Measurements from ENCODE around the gene EVI5L. TPM values are rescaled to one million over a fixed set of nuclear protein-coding genes. Genes with fewer than 3 reads are reported as not detected.
A peak's percentile ranks its signal among the peaks of the same experiment; 100 is the strongest.
"Not testable (repeated sequence)": the region's sequence is repeated elsewhere in the genome, so short reads cannot be mapped to it uniquely, and the experiment has no call there.

The EVI5L gene
- total RNA-seq, 2 donors from 2014 or later: 4.6 to 7.8 TPM

- H3K27ac Mint-ChIP-seq: no peak overlapping the region
- peaks cover 7 to 10% of the 10 kb centered on the region in 2 donors for H3K36me3 Mint-ChIP-seq
- ATAC-seq (no peak), DNase-seq (ENCODE audit: low spot score in 2 of 2) (no peak)
- peaks cover 7 to 9% of the 10 kb centered on the region in 2 donors for H3K9me3 Mint-ChIP-seq
Observed at GRCh38 chr19:7806234-7806633, 23.8 kb upstream of the EVI5L start.

- peaks cover 10 to 15% of the 10 kb centered on the region in 2 donors for H3K9me3 Mint-ChIP-seq
- no peak overlapping the region for H3K27ac Mint-ChIP-seq
- DNase-seq (ENCODE audit: low spot score in 2 of 2) (no peak), ATAC-seq (no peak)
- H3K36me3 Mint-ChIP-seq: peaks cover 13 to 16% of the 10 kb centered on the region in 2 donors
Observed at GRCh38 chr19:7806876-7807275, 23.1 kb upstream of the EVI5L start.

- no peak for ATAC-seq
- Mint-ChIP-seq H3K36me3 (peaks cover 18 to 20% of the 10 kb centered on the region in 2 donors), H3K9me3 (peaks cover 10 to 20% of the 10 kb centered on the region in 2 donors), H3K27ac (peak overlapping the region in 1 of 2 donors; percentile 57)
- DNase-seq (ENCODE audit: low spot score in 2 of 2): no peak
Observed at GRCh38 chr19:7808108-7808507, 21.9 kb upstream of the EVI5L start.

- Mint-ChIP-seq H3K9me3 (peaks cover 14 to 33% of the 10 kb centered on the region in 2 donors), H3K36me3 (peaks cover 18 to 39% of the 10 kb centered on the region in 2 donors), H3K27ac (no peak overlapping the region)
- ATAC-seq (no peak), DNase-seq (ENCODE audit: low spot score in 2 of 2) (no peak)
Observed at GRCh38 chr19:7811989-7812388, 18.0 kb upstream of the EVI5L start.

GRCh38 chr19:7815325-7815724 lies 14.7 kb upstream of the EVI5L start:
- ATAC-seq: peak in 1 of 2 donors; percentile 57
- H3K9me3 Mint-ChIP-seq: peaks cover 14 to 33% of the 10 kb centered on the region in 2 donors
- H3K36me3 Mint-ChIP-seq: peaks cover 24 to 49% of the 10 kb centered on the region in 2 donors
- no peak overlapping the region for H3K27ac Mint-ChIP-seq
- DNase-seq (ENCODE audit: low spot score in 2 of 2): no peak

- ATAC-seq; DNase-seq (ENCODE audit: low spot score in 2 of 2); H3K27ac Mint-ChIP-seq: not testable (repeated sequence)
- peaks cover 19 to 42% of the 10 kb centered on the region in 2 donors for H3K36me3 Mint-ChIP-seq
- H3K9me3 Mint-ChIP-seq: peaks cover 9 to 26% of the 10 kb centered on the region in 2 donors
Observed at GRCh38 chr19:7816040-7816439, 14.0 kb upstream of the EVI5L start.

GRCh38 chr19:7817801-7818200 lies 12.2 kb upstream of the EVI5L start:
- Mint-ChIP-seq H3K9me3 (peaks cover 4 to 13% of the 10 kb centered on the region in 2 donors), H3K27ac (no peak overlapping the region), H3K36me3 (peaks cover 6 to 30% of the 10 kb centered on the region in 2 donors)
- ATAC-seq: no peak
- no peak for DNase-seq (ENCODE audit: low spot score in 2 of 2)

GRCh38 chr19:7818806-7819205 lies 11.2 kb upstream of the EVI5L start:
- peaks cover 6 to 30% of the 10 kb centered on the region in 2 donors for H3K36me3 Mint-ChIP-seq
- no peak for DNase-seq (ENCODE audit: low spot score in 2 of 2)
- H3K27ac Mint-ChIP-seq: no peak overlapping the region
- ATAC-seq: no peak
- H3K9me3 Mint-ChIP-seq: peaks cover 4 to 13% of the 10 kb centered on the region in 2 donors

GRCh38 chr19:7819337-7819736 lies 10.7 kb upstream of the EVI5L start:
- peaks cover 6 to 30% of the 10 kb centered on the region in 2 donors for H3K36me3 Mint-ChIP-seq
- H3K9me3 Mint-ChIP-seq: peaks cover 4 to 13% of the 10 kb centered on the region in 2 donors
- ATAC-seq: peak in 1 of 2 donors; percentile 56
- no peak for DNase-seq (ENCODE audit: low spot score in 2 of 2)
- no peak overlapping the region for H3K27ac Mint-ChIP-seq

- ATAC-seq (no peak), DNase-seq (ENCODE audit: low spot score in 2 of 2) (no peak)
- Mint-ChIP-seq H3K27ac (no peak overlapping the region), H3K36me3 (peaks cover 6 to 25% of the 10 kb centered on the region in 2 donors), H3K9me3 (peaks cover 4 to 13% of the 10 kb centered on the region in 2 donors)
Observed at GRCh38 chr19:7820588-7820987, 9.4 kb upstream of the EVI5L start.

GRCh38 chr19:7822910-7823515 lies 7.0 kb upstream of the EVI5L start:
- Mint-ChIP-seq H3K27ac (no peak overlapping the region), H3K36me3 (peaks cover 6 to 11% of the 10 kb centered on the region in 2 donors), H3K9me3 (no peaks in the 10 kb centered on the region)
- ATAC-seq (no peak), DNase-seq (ENCODE audit: low spot score in 2 of 2) (no peak)

GRCh38 chr19:7823686-7824301 lies 6.2 kb upstream of the EVI5L start:
- H3K27ac Mint-ChIP-seq: no peak overlapping the region

GRCh38 chr19:7829166-7829520 lies 875 bp upstream of the EVI5L start:
- Mint-ChIP-seq H3K36me3 (no peaks in the 10 kb centered on the region), H3K9me3 (no peaks in the 10 kb centered on the region), H3K27ac (peak overlapping the region; percentile 81 to 90)
- DNase-seq (ENCODE audit: low spot score in 2 of 2): no peak
- no peak for ATAC-seq

More at GRCh38 chr19:7823686-7824301, 6.2 kb upstream of the EVI5L start:
- Mint-ChIP-seq H3K9me3 (no peaks in the 10 kb centered on the region), H3K36me3 (peaks cover 5% of the 10 kb centered on the region in 2 donors)
- DNase-seq (ENCODE audit: low spot score in 2 of 2) (no peak), ATAC-seq (no peak)

- Mint-ChIP-seq H3K27ac (no peak overlapping the region), H3K9me3 (no peaks in the 10 kb centered on the region), H3K36me3 (no peaks in the 10 kb centered on the region)
- DNase-seq (ENCODE audit: low spot score in 2 of 2): no peak
- no peak for ATAC-seq
Observed at GRCh38 chr19:7830272-7830771, 304 bp downstream of the EVI5L start.

- no peak for ATAC-seq
- no peak for DNase-seq (ENCODE audit: low spot score in 2 of 2)
- Mint-ChIP-seq H3K27ac (peak overlapping the region in 1 of 2 donors; percentile 46), H3K36me3 (no peaks in the 10 kb centered on the region), H3K9me3 (no peaks in the 10 kb centered on the region)
Observed at GRCh38 chr19:7830823-7831222, 805 bp downstream of the EVI5L start.

- Mint-ChIP-seq H3K9me3 (no peaks in the 10 kb centered on the region), H3K27ac (peak overlapping the region in 1 of 2 donors; percentile 46), H3K36me3 (no peaks in the 10 kb centered on the region)
- DNase-seq (ENCODE audit: low spot score in 2 of 2) (no peak), ATAC-seq (no peak)
Observed at GRCh38 chr19:7831452-7831851, 1.4 kb downstream of the EVI5L start.

GRCh38 chr19:7832009-7832408 lies 2.0 kb downstream of the EVI5L start:
- Mint-ChIP-seq H3K36me3 (no peaks in the 10 kb centered on the region), H3K27ac (no peak overlapping the region), H3K9me3 (no peaks in the 10 kb centered on the region)
- DNase-seq (ENCODE audit: low spot score in 2 of 2) (no peak), ATAC-seq (no peak)

- DNase-seq (ENCODE audit: low spot score in 2 of 2) (no peak), ATAC-seq (no peak)
- H3K9me3 Mint-ChIP-seq: no peaks in the 10 kb centered on the region
- H3K27ac Mint-ChIP-seq: no peak overlapping the region
- no peaks in the 10 kb centered on the region for H3K36me3 Mint-ChIP-seq
Observed at GRCh38 chr19:7832781-7833180, 2.8 kb downstream of the EVI5L start.
